HG03571 (cell line): Measurements from ENCODE around the gene COL17A1.

Experiments used
- ATAC-seq: cut with Tn5 transposase; IDR thresholded peaks from one replicate; pipeline ENCODE4 v1.9.1; 2021; ENCODE audit not compliant: unreplicated experiment

The COL17A1 gene

DNA sequence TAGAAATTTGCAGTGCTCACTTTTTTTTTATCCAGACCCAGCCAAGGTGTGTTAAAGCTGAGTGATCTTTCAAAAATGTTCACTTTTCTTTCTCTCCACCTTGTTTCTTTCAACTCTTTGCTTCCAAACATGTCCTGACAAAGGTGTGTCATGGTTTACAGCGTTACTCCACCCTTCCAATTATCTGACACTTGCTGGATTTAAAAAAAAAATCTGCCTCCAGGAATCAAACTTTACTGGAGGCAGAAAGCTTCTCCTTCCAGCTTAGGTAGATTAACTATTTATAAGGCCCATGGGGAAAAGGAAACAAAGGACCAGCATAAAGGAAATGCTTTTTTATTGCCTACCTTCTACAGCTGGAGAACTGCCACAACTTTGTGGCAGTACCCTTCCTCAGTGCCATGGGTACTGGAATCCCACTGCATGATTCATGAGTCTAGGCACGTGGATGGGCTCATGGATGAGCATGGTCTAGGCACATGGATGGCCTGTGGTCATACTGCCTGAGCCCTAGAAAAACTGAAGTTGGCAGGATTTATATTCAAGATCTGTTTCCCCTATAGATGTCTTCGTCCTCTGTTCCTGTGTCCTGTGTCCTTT is at the start of gene COL17A1:
Gene COL17A1, minus strand, starts transcription at position 80 of the 600 bp plus-strand sequence. CDS start 5,207 bp downstream, outside the sequence.
- no peak for ATAC-seq

DNA sequence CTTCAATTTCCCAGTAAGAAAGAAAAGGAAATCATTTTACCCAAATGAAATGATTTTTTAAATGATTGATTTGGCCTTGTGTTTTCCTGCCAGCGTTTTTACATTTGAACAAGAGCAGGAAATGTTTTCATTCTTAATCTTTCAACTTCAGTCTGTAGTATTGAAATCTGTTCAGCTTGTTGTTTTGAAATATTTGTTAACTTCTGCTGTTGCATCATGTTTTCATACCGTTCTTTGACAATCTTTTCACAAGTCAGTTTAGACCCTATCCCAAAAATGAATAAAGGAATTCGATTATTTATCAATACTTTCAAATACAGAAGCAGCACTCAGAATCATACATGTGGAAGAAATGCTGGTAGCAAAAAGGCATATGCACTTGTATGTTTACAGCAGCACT is 44.4 kb upstream of the COL17A1 start:
- ATAC-seq: no peak

DNA sequence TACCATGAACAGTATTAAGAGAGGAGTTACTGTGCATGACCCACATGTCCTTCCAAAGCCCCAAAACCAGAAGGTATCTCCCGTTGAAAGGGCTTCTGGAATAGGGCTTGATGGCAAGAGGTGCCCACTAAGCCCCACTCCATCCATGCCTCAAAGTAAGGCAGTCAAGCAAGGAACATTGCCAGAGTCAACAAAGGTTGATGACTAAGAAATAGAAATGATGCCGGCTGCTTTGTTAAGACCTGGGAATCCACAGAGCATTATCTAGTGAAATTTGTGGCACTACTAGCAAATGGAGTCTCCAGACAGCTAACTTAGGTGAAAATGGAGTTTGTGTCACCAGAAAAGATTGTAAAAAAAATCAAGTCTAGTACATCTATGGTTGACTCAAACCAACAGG is 42.5 kb upstream of the COL17A1 start:
- ATAC-seq: no peak

DNA sequence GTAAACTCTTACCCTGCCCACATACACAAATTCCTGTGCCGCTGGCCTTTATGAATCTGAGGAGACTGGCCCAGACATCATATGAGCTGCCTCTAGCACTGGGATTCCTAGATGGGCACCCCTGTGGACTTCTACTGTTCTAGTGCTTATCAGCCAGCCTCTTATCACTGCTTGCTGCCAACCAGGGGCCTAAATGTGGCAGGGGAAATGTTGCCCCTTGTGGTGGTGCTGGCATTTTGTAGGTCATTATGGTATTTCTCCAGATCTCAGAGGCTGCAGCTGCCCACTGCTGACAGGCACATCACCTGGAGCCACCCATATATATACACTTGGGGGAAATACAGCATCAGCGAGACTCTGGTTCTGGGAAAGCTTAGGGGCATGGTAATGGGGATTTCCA is 41.7 kb upstream of the COL17A1 start:
- no peak for ATAC-seq

GRCh38 chr10:104123397-104123796 is 37.7 kb upstream of the COL17A1 start:
- ATAC-seq: no peak

GRCh38 chr10:104122225-104123107 is 36.8 kb upstream of the COL17A1 start:
- peak; percentile 6 for ATAC-seq

- ATAC-seq: peak; percentile 90
These were observed 36.0 kb upstream of the COL17A1 start, which contains the start of gene SFR1 for GRCh38 chr10:104121485-104122224. TSS of gene SFR1 (plus strand) at chr10:104122171. CDS start at chr10:104122184, 13 bp downstream.

GRCh38 chr10:104120903-104121484 is 35.3 kb upstream of the COL17A1 start:
- no peak for ATAC-seq

DNA sequence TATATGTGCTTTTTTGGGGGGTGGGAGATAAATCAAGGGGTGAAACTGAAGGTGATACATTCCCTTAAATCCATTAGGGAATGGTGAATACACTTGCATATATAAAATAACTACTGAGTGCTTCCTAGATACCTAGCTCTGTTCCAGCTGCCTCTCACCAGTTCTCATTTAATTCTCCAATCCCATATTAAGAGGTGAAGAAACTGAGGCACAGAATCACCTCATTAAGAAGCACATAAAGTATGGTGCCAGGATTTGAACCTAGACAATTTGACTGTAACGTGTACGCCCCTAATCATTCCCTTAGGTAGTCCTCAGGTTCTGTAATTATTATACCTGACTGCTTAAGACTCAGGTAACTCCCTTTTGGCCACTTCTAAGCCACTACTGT is 34.8 kb upstream of the COL17A1 start:
- ATAC-seq: no peak

DNA sequence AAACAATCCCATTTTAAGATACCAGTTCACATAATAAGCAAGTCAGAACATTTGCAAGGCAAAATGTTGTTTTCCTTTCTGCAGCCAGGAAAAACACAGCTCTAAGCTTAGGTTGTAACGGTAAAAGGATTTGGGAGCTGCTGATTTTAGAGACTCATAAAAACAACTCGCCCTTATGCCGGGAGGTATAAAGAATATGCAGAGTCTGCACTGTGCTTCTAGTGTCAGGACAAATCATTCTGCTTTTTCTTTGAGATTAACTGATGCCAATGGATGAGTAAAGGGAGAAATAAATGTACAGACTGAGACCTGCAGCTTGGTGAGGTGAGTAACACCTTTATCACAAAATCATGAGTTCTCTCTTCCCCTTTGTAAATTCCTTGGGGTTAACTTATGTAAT is 34.3 kb upstream of the COL17A1 start:
- no peak for ATAC-seq

GRCh38 chr10:104117839-104118323 is 32.2 kb upstream of the COL17A1 start:
- no peak for ATAC-seq

- ATAC-seq: no peak
These were observed 27.8 kb upstream of the COL17A1 start for GRCh38 chr10:104113376-104113956.

DNA sequence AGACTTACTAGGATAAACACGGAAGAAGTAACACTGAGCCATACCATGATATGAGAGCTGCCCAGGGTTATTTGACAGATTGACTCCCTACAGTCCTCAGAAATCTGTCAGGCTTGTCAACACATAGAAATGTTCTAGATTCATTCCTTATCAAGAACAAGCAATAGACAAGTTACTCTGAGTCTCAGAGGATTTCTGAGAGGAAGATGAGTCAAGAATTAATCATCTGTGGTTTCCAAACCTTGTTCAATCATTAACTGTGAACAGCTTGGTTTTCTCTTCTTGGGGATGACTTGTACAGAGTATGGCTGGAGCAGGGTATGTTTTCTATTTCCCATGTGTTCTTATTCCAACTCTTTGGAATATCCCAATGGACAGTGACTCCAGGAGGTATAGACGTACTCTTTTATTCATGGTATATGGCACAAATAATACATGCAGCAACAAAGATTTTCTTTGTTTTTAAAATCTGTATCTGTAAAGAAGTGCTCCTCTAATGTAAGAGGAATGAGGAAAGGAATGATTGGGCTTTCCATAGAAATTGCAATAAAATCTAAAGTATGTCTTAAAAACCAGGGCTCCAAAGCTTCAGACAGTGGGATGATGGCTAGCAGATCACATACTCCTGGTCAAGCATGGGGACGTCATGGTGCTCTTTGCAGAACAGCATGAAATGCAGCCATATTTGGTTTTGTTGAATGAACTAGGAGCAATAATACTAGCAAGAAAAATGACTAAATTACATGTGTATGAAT is 24.4 kb upstream of the COL17A1 start:
- peak; percentile 95 for ATAC-seq

DNA sequence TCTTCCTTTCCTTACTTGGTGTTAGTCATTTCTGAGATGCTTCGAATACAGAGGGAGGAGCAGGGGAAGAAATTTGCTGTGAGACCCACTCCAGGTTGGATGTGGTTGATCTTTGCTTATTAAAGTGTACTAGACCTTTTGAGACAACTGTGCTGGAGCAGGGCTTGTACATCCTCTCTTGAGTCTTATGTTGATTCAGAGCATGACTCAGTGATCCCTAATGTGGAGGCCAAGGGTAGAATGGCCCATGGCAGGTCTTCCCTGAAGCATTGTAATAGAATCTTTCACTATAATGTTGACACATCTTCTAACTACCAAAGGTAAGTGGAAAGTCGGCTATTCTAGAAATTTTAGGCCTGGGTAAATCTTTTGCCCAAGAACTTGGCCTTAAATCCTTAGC is 19.2 kb upstream of the COL17A1 start:
- no peak for ATAC-seq

DNA sequence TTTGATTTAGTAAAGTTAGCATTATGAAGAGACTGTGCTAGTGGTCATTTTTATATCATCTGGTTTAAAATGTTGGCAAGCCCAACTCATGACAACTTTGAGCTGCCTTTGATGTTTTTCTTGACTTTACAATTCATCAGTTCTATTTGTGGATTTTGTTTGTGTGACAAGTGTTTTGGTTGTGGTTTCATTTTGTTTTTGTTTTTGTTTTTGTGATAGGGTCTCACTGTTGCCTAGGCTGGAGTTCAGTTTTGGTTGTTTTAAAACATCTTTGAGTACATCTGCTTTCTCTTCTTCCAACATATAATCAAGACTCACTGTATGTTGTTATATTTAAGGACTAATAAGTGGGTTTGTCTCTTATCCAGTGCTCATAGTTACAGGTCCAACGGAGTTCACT is 18.7 kb upstream of the COL17A1 start:
- no peak for ATAC-seq

- ATAC-seq: no peak
These were observed 18.3 kb upstream of the COL17A1 start for GRCh38 chr10:104103956-104104355.

GRCh38 chr10:104101902-104102301 is 16.2 kb upstream of the COL17A1 start:
- no peak for ATAC-seq

DNA sequence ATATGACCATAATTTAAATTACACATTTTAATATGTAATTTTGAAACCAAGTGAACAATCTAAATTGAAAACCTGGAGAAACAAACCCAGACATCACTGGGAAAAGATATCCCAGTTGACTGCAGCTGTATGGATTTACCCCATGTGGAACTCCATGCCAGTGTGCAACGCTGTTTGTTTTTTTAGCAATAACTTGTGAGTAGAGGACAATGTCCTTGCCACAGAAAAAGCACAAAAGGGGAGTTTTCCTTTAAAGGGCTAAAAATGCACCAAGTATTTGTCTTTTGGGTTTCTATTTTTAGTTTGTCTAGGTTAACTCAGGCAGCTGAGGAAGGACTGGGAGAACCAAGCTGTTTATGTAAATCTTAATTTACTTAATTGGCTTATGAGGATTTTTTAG is 15.1 kb upstream of the COL17A1 start:
- ATAC-seq: no peak

GRCh38 chr10:104099941-104100340 is 14.3 kb upstream of the COL17A1 start:
- ATAC-seq: no peak

- ATAC-seq: no peak
These were observed 13.6 kb upstream of the COL17A1 start for GRCh38 chr10:104099269-104099668.
